Esophagus (tissue), 2 donors: ENCODE data around the gene SERPINA9. TPM values are rescaled to one million over a fixed set of nuclear protein-coding genes. Genes with fewer than 3 reads are reported as not detected.

Experiments
- H3K27ac ChIP-seq, 2 donors: one replicate each; pipeline ENCODE4 v1.5.1; 2013; ENCODE audit warnings: low read depth in 2 of 2, mild to moderate bottlenecking in 2 of 2, inconsistent platforms in 1 of 2, low read length in 1 of 2, moderate library complexity in 1 of 2
- H3K27me3 ChIP-seq, 2 donors: one replicate each; pipeline ENCODE4 v1.6.1; 2013; ENCODE audit warnings: low read length in 2 of 2, control low read depth in 1 of 2, mild to moderate bottlenecking in 1 of 2; ENCODE audit not compliant: insufficient read depth in 2 of 2, control insufficient read depth in 1 of 2
- H3K36me3 ChIP-seq, 2 donors: one replicate each; pipeline ENCODE4 v1.6.1; 2013; ENCODE audit warnings: low read length in 1 of 2; ENCODE audit not compliant: control insufficient read depth in 2 of 2, insufficient read depth in 2 of 2
- H3K4me1 ChIP-seq, 2 donors: one replicate each; pipeline ENCODE4 v1.6.1; 2013; ENCODE audit warnings: low read length in 1 of 2; ENCODE audit not compliant: control insufficient read depth in 2 of 2, insufficient read depth in 2 of 2
- H3K4me3 ChIP-seq, 2 donors: one replicate each; pipeline ENCODE4 v1.5.1; 2013; ENCODE audit warnings: low read length in 2 of 2, mild to moderate bottlenecking in 2 of 2, low read depth in 1 of 2, moderate library complexity in 1 of 2
- H3K9me3 ChIP-seq, 2 donors: one replicate each; pipeline ENCODE4 v1.6.1; 2013; ENCODE audit warnings: mild to moderate bottlenecking in 2 of 2, low read depth in 1 of 2, low read length in 1 of 2, moderate library complexity in 1 of 2; ENCODE audit not compliant: control insufficient read depth in 2 of 2, insufficient read depth in 1 of 2
- WGBS, 2 donors: extraction: QIAGEN DNeasy Blood & Tissue Kit; methylation state at CpG; one replicate each; pipeline ENCODE4 v1.1.7; 2013; 5-methylcytosine and 5-hydroxymethylcytosine counted together
- polyA plus RNA-seq, 2 donors: library from polyadenylated mRNA; stranded (reverse); fragments of 200-250 nt; gene quantifications; one replicate each; pipeline ENCODE4 v1.2.3, GENCODE V29; 2013
- donor health status: healthy with polysubstance abuse.
- donor health status: Bipolar disorder and iron deficiency.

Gene SERPINA9
- polyA plus RNA-seq, 2 donors = not detected

DNA sequence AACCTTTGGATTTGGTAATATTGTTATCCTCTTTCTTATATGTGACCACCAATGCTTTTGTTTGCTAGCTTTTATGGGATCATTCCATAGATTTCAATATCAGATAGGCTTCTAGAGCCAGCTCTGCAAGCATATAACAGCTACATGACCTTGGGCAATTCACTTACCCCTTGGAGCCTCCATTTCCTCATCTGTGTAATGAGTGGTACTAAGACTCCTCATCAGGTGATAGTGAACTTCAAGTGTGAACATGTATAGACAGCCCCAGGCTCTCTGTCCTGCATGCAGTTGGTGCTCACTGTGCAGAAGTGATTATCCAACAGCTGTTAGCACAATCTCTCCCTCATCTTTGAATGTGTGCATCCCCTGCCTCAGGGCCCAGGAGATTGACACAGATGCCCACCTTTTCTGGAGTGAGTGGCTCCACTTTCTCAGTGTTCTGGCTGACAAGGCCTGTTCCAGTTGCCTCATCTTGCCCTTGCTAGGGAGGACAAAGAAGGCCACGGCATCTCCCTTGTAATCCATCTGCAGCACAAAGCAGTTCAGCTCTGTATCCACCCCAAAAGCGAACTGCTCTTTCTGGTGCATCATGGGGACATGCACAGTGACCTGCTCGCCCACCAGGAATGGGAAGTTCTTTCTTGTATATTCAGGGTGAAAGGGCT is 9.2 kb downstream of the SERPINA9 start:
- Histone ChIP-seq H3K36me3 (no peaks in the 10 kb centered on the region), H3K27me3 (no peaks in the 10 kb centered on the region), H3K4me3 (no peak overlapping the region), H3K4me1 (no peaks in the 10 kb centered on the region), H3K9me3 (peaks cover 0 to 3% of the 10 kb centered on the region in 2 donors), H3K27ac (no peak overlapping the region)
- 66 to 69% methylated on average over 3 of the region's 3 CpGs for WGBS, 2 donors

- Histone ChIP-seq H3K36me3 (no peaks in the 10 kb centered on the region), H3K9me3 (peaks cover 0 to 3% of the 10 kb centered on the region in 2 donors), H3K27me3 (no peaks in the 10 kb centered on the region), H3K27ac (no peak overlapping the region), H3K4me1 (no peaks in the 10 kb centered on the region), H3K4me3 (no peak overlapping the region)
- WGBS, 2 donors = 88% methylated on average over 5 of the region's 5 CpGs
Observed at GRCh38 chr14:94465042-94465441, 11.0 kb downstream of the SERPINA9 start.

DNA sequence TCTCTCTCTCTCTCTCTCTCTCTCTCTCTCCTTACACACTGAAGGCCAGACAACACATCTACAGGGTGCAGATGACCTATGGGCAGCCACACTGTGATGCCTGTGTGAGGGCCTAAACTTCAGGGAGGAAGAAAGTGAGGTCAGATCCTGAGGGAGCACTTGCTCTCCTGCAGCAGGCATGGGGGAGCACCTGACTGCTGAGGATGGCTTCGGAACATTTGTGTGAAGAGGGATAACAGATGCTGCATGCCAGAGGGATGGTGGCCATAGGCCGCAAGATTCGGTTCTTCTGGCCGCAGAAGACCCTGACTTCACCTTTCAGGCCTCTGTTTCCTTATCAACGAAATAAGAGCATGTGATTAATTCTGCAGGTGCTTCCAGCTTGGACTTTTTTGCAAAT is 11.7 kb downstream of the SERPINA9 start:
- Histone ChIP-seq H3K4me3 (no peak overlapping the region), H3K27me3 (no peaks in the 10 kb centered on the region), H3K4me1 (no peaks in the 10 kb centered on the region), H3K9me3 (peaks cover 0 to 3% of the 10 kb centered on the region in 2 donors), H3K36me3 (no peaks in the 10 kb centered on the region), H3K27ac (no peak overlapping the region)
- WGBS, 2 donors = 88 to 91% methylated on average over 5 of the region's 5 CpGs

DNA sequence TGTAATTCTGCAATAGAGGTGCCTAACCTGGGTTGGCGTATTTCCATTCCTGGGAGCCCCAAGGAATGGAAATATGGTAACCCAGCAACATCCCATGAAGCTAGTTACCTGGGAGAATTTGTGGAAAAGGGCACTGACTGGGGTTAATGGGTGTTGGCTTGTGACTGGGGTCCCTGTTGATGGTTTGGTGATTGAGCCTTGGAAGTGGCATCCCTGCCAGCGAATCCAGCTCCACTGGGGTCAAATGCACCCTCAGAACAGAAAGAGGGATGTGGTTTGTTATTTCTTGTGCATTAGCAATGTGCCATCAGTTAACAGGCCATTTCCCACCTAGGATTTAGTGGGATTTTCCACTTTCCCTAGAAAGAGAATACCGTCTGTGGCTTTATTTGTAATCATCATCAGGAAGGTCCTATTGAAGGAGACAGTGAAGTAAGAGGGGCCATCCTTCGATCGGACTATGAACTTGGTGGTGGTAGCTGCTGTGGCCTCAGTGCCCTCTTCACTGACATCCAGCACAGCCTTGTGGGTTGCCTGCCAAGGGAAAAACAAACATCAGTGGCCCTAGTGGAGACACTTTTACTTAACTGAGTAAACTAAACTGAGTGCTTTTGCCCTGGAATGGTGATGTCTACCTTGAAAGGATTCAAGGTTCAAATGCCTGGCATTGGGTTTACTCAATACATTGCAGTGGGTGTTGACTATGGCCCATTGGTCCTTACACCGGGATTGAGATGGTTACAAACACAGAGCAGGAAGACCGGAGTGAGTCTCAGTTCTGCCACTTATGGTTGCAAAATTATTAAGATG is 13.0 kb downstream of the SERPINA9 start:
- Histone ChIP-seq H3K4me3 (no peak overlapping the region), H3K27me3 (no peaks in the 10 kb centered on the region), H3K9me3 (peaks cover 0 to 3% of the 10 kb centered on the region in 2 donors), H3K27ac (no peak overlapping the region), H3K4me1 (peaks cover 0 to 4% of the 10 kb centered on the region in 2 donors), H3K36me3 (no peaks in the 10 kb centered on the region)
- 91 to 93% methylated on average over 7 of the region's 7 CpGs for WGBS, 2 donors

- no peaks in the 10 kb centered on the region for H3K27me3 ChIP-seq
- H3K36me3 ChIP-seq = no peaks in the 10 kb centered on the region
- 90 to 91% methylated on average over 6 of the region's 6 CpGs for WGBS, 2 donors
- H3K4me1 ChIP-seq = peaks cover 0 to 4% of the 10 kb centered on the region in 2 donors
- H3K4me3 ChIP-seq = no peak overlapping the region
- H3K9me3 ChIP-seq = peaks cover 0 to 3% of the 10 kb centered on the region in 2 donors
- no peak overlapping the region for H3K27ac ChIP-seq
Observed at GRCh38 chr14:94462219-94462551, 13.8 kb downstream of the SERPINA9 start.

DNA sequence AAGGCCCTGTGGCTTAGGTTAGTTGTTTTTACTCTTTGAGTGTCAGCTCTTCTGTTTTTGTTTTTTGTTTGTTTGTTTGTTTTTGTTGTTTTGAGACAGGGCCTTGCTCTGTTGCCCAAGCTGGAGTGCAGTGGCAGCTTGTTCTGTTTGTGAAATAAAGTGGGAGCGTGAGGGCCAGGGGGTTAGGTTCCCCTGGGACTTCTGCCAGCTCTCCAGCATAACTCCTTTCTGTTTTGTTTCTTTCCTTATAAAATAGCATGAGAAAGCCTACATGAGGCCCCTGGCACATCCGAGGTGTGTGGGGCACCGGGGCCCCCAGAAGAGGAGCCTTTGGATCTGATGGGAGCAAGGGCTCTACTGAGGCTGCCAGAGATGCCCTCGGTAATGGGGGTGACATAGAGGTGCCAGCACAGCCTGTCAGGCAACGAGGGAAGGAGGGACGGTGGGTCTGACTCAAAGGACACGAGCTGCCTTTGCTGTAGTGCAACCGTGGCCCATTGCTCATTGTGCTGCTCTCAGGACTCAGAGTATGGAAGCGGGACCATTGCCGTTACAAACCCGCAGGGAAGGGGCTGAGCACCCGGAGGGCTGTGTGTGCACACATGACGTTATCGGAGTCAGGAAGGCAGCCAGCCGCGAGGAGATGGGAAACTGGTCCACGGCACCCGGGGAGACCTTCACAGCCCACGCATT is 14.3 kb downstream of the SERPINA9 start:
- Histone ChIP-seq H3K4me1 (peaks cover 0 to 4% of the 10 kb centered on the region in 2 donors), H3K27ac (no peak overlapping the region), H3K9me3 (peaks cover 0 to 3% of the 10 kb centered on the region in 2 donors), H3K27me3 (no peaks in the 10 kb centered on the region), H3K36me3 (no peaks in the 10 kb centered on the region), H3K4me3 (no peak overlapping the region)
- 82 to 87% methylated on average over 19 of the region's 19 CpGs for WGBS, 2 donors

- Histone ChIP-seq H3K4me1 (peaks cover 0 to 4% of the 10 kb centered on the region in 2 donors), H3K27ac (no peak overlapping the region), H3K27me3 (no peaks in the 10 kb centered on the region), H3K4me3 (no peak overlapping the region), H3K9me3 (peaks cover 0 to 3% of the 10 kb centered on the region in 2 donors), H3K36me3 (no peaks in the 10 kb centered on the region)
- 66 to 73% methylated on average over 8 of the region's 8 CpGs for WGBS, 2 donors
Observed at GRCh38 chr14:94460631-94461416, 15.2 kb downstream of the SERPINA9 start.

DNA sequence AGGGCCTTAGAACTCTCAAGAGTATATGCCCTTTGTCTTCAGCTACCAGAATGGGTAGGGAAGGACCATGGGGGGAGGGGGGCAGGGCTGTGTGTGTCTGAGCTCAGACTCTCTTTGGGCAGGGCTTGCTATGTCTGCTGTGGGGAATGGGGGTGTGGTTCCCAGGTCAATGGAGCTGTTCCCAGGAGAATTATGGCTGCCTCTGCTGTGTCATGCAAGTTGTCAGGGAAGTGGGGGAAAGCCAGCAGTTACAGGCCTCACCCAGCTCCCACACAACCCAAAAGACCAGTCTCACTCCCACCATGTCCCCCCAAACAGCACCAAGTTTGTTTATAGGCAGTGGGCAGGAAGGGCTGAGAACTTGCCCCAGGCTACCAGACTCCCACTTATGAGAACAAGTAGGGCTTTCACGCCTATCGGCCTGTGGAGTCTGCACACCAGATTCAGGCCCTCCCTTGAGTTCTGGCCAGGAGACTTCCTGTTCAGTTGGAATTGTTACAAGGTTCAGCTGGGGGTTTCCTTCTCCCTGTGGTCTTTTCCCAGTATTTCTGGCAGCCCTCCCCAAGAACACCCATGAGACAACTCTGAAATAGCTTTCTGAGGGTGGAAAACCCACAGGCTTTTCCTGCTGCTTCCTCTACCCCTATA is 17.3 kb downstream of the SERPINA9 start:
- no peaks in the 10 kb centered on the region for H3K36me3 ChIP-seq
- H3K27ac ChIP-seq = no peak overlapping the region
- no peak overlapping the region for H3K4me3 ChIP-seq
- H3K9me3 ChIP-seq = no peaks in the 10 kb centered on the region
- H3K4me1 ChIP-seq = peaks cover 0 to 4% of the 10 kb centered on the region in 2 donors
- no peaks in the 10 kb centered on the region for H3K27me3 ChIP-seq
- WGBS, 2 donors = 27 to 43% methylated on average over 2 of the region's 2 CpGs

- H3K27me3 ChIP-seq = no peaks in the 10 kb centered on the region
- no peaks in the 10 kb centered on the region for H3K36me3 ChIP-seq
- 69 to 85% methylated on average over 1 of the region's 1 CpG for WGBS, 2 donors
- H3K27ac ChIP-seq = no peak overlapping the region
- no peak overlapping the region for H3K4me3 ChIP-seq
- peaks cover 0 to 4% of the 10 kb centered on the region in 2 donors for H3K4me1 ChIP-seq
- H3K9me3 ChIP-seq = no peaks in the 10 kb centered on the region
Observed at GRCh38 chr14:94458096-94458495, 17.9 kb downstream of the SERPINA9 start.
